Transverse colon (tissue), 4 donors: Measurements from ENCODE around the gene OXCT2. TPM values are rescaled to one million over a fixed set of nuclear protein-coding genes. Genes with fewer than 3 reads are reported as not detected.

ENCODE experiments used
- DNase-seq: peaks from one replicate; pipeline ENCODE4 v3.0.0-alpha.2; 2019
- H3K27ac ChIP-seq, 4 donors: fragments of 200-600 bp; sonication (generic); 2 replicates each; pipeline ENCODE4 v1.5.1; 2016 to 2018; ENCODE audit warnings: inconsistent platforms in 4 of 4
- H3K27me3 ChIP-seq: fragments of 200-600 bp; sonication (generic); 2 replicates; pipeline ENCODE4 v1.5.1; 2017; ENCODE audit warnings: inconsistent platforms
- H3K36me3 ChIP-seq, 4 donors: fragments of 200-600 bp; sonication (generic); 2 replicates each; pipeline ENCODE4 v1.5.1; 2017 to 2019; ENCODE audit warnings: inconsistent platforms in 4 of 4
- H3K4me1 ChIP-seq, 4 donors: fragments of 200-600 bp; sonication (generic); 2 replicates each; pipeline ENCODE4 v1.5.1; 2017 to 2020; ENCODE audit warnings: inconsistent platforms in 4 of 4
- H3K4me3 ChIP-seq, 4 donors: fragments of 200-600 bp; sonication (generic); 1 replicate in 1 of 4; 2 replicates in 3 of 4; pipeline versions ENCODE4 v1.5.1 to v1.6.1; 2017 to 2019; ENCODE audit warnings: inconsistent platforms in 4 of 4
- H3K9me3 ChIP-seq, 2 donors: fragments of 200-600 bp; sonication (generic); 2 replicates each; pipeline ENCODE4 v1.5.1; 2017 to 2019; ENCODE audit warnings: inconsistent platforms in 2 of 2
- CTCF ChIP-seq, 5 experiments: fragments of 200-600 bp in 3 of 5; fragments of 450-650 bp in 2 of 5; sonication (generic) in 3 of 5; IDR thresholded peaks; 1 replicate in 2 of 5; 2 replicates in 3 of 5; pipeline ENCODE4 v1.5.1; 2016 to 2017; ENCODE audit warnings: antibody characterized with exemption in 5 of 5, inconsistent platforms in 3 of 5, mild to moderate bottlenecking in 2 of 5, moderate library complexity in 1 of 5
- EP300 ChIP-seq: sonication (generic); formaldehyde crosslinking; IDR thresholded peaks from one replicate; pipeline ENCODE4 v1.6.1; 2017; ENCODE audit warnings: antibody characterized with exemption, low read depth
- POLR2A ChIP-seq: fragments of 450-650 bp; IDR thresholded peaks from one replicate; pipeline ENCODE4 v1.6.1; 2016; ENCODE audit warnings: antibody characterized with exemption, mild to moderate bottlenecking, moderate library complexity
- POLR2AphosphoS5 ChIP-seq, 3 donors: sonication (generic); formaldehyde crosslinking; IDR thresholded peaks; one replicate each; pipeline ENCODE4 v1.6.1; 2016; ENCODE audit warnings: antibody characterized with exemption in 3 of 3
- WGBS, 2 donors: methylation state at CpG; one replicate each; pipeline ENCODE4 v1.1.5; 2018; ENCODE audit warnings: low coverage in 1 of 2; 5-methylcytosine and 5-hydroxymethylcytosine counted together
- in situ Hi-C, 4 donors: fragments of 200-750 bp; cut with MboI; loops; one replicate each; pipeline versions ENCODE4 v1.15.0 to v1.15.1; 2017; ENCODE audit warnings: low sequenced_read_pairs in 3 of 4, low pct_ligation_motif_present in 1 of 4, low pct_unique_long_range_greater_than_20kb in 1 of 4
- intact Hi-C: fragments of 100-400 bp; cut with DNase I; formaldehyde crosslinking; loops from one replicate; pipeline ENCODE4 v1.15.1; 2023; ENCODE audit warnings: low total_unique reads
- total RNA-seq, 4 donors: library from RNA; depleted of rRNA; stranded (reverse); fragments of >200 nt; gene quantifications; one replicate each; pipeline ENCODE4 v1.1.0, GENCODE V29; 2016

The OXCT2 gene
- total RNA-seq, 4 donors from 2014 or later: 0.40 to 10.8 (median 6.2) TPM

GRCh38 chr1:39761557-39762260, 9.4 kb downstream of the OXCT2 start:
- Histone ChIP-seq H3K4me1 (peaks cover 0 to under 1% (median 0%) of the 10 kb centered on the region in 4 donors), H3K4me3 (no peak overlapping the region), H3K27me3 (no peaks in the 10 kb centered on the region), H3K27ac (no peak overlapping the region), H3K9me3 (no peaks in the 10 kb centered on the region), H3K36me3 (peaks cover 0 to 8% (median 0%) of the 10 kb centered on the region in 4 donors)
- no peak for DNase-seq
- in situ Hi-C loops: no loop called here
- intact Hi-C loops: no loop called here
- WGBS, 2 donors: 75 to 80% methylated on average over 2 to 16 of the region's 16 CpGs
- TF ChIP-seq EP300 (no peak), POLR2AphosphoS5 (IDR thresholded peaks at IDR 0.05) (no peak), POLR2A (no peak), CTCF (IDR thresholded peaks at IDR 0.05) (no peak)

- in situ Hi-C loops (no loop called here), intact Hi-C loops (no loop called here)
- no peak for DNase-seq
- Histone ChIP-seq H3K27ac (no peak overlapping the region), H3K36me3 (peaks cover 0 to 14% (median 0%) of the 10 kb centered on the region in 4 donors), H3K4me1 (no peaks in the 10 kb centered on the region), H3K4me3 (no peak overlapping the region), H3K9me3 (no peaks in the 10 kb centered on the region), H3K27me3 (no peaks in the 10 kb centered on the region)
- 85% methylated on average over 9 of the region's 9 CpGs; no CpG with 5 or more reads in 1 of the 2 donors for WGBS, 2 donors
- TF ChIP-seq POLR2AphosphoS5 (IDR thresholded peaks at IDR 0.05): no peak
- TF ChIP-seq EP300: no peak
- no peak for TF ChIP-seq POLR2A
- TF ChIP-seq CTCF (IDR thresholded peaks at IDR 0.05): no peak
These were observed 10.1 kb downstream of the OXCT2 start for GRCh38 chr1:39761016-39761415.

GRCh38 chr1:39760074-39761008, 10.8 kb downstream of the OXCT2 start:
- intact Hi-C loops: no loop called here
- Histone ChIP-seq H3K27me3 (no peaks in the 10 kb centered on the region), H3K4me1 (no peaks in the 10 kb centered on the region), H3K9me3 (no peaks in the 10 kb centered on the region), H3K36me3 (peaks cover 0 to 18% (median 0%) of the 10 kb centered on the region in 4 donors), H3K4me3 (no peak overlapping the region), H3K27ac (no peak overlapping the region)
- in situ Hi-C loops: no loop called here
- 92% methylated on average over 16 of the region's 16 CpGs; no CpG with 5 or more reads in 1 of the 2 donors for WGBS, 2 donors
- no peak for DNase-seq
- no peak for TF ChIP-seq POLR2AphosphoS5 (IDR thresholded peaks at IDR 0.05)
- TF ChIP-seq EP300: no peak
- no peak for TF ChIP-seq CTCF (IDR thresholded peaks at IDR 0.05)
- no peak for TF ChIP-seq POLR2A

GRCh38 chr1:39759436-39759726, 11.8 kb downstream of the OXCT2 start:
- in situ Hi-C loops: no loop called here
- intact Hi-C loops: no loop called here
- Histone ChIP-seq H3K27me3 (no peaks in the 10 kb centered on the region), H3K27ac (no peak overlapping the region), H3K4me3 (no peak overlapping the region), H3K4me1 (no peaks in the 10 kb centered on the region), H3K9me3 (no peaks in the 10 kb centered on the region), H3K36me3 (peaks cover 0 to 27% (median 2%) of the 10 kb centered on the region in 4 donors)
- no peak for DNase-seq
- TF ChIP-seq CTCF (IDR thresholded peaks at IDR 0.05): no peak
- no peak for TF ChIP-seq POLR2AphosphoS5 (IDR thresholded peaks at IDR 0.05)
- no peak for TF ChIP-seq EP300
- TF ChIP-seq POLR2A: no peak
